Measurements from ENCODE around the gene FARP1.

The FARP1 gene

GRCh38 chr13:98504371-98504963 is 361.6 kb downstream of the FARP1 start:
- TF ChIP-seq, protein P1, sequence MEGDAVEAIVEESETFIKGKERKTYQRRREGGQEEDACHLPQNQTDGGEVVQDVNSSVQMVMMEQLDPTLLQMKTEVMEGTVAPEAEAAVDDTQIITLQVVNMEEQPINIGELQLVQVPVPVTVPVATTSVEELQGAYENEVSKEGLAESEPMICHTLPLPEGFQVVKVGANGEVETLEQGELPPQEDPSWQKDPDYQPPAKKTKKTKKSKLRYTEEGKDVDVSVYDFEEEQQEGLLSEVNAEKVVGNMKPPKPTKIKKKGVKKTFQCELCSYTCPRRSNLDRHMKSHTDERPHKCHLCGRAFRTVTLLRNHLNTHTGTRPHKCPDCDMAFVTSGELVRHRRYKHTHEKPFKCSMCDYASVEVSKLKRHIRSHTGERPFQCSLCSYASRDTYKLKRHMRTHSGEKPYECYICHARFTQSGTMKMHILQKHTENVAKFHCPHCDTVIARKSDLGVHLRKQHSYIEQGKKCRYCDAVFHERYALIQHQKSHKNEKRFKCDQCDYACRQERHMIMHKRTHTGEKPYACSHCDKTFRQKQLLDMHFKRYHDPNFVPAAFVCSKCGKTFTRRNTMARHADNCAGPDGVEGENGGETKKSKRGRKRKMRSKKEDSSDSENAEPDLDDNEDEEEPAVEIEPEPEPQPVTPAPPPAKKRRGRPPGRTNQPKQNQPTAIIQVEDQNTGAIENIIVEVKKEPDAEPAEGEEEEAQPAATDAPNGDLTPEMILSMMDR (IDR thresholded peaks at IDR 0.05; ENCODE audit: low read length, missing control alignments), result no peak
- no peak overlapping the region for H3K4me3 ChIP-seq (replicated peaks; ENCODE audit: low read depth, low read length)
- no peak for DNase-seq (ENCODE audit: low read depth)
